Thymus (tissue), 14 donors: ENCODE data around the gene PPP1R1B. TPM values are rescaled to one million over a fixed set of nuclear protein-coding genes. Genes with fewer than 3 reads are reported as not detected.
"Not testable (repeated sequence)": the region's sequence is repeated elsewhere in the genome, so short reads cannot be mapped to it uniquely, and the experiment has no call there.

Source experiments
- DNase-seq, 9 donors: peaks; one replicate each; pipeline ENCODE4 v3.0.0-alpha.2; 2013; ENCODE audit warnings: low spot score in 9 of 9, low read depth in 6 of 9, missing footprints in 1 of 9
- H3K27ac ChIP-seq, 2 donors: one replicate each; pipeline ENCODE4 v1.5.1; 2013; ENCODE audit warnings: control low read depth in 1 of 2, low read depth in 1 of 2, low read length in 1 of 2, mild to moderate bottlenecking in 1 of 2, moderate library complexity in 1 of 2
- H3K27me3 ChIP-seq, 2 donors: one replicate each; pipeline ENCODE4 v1.5.1; 2013; ENCODE audit warnings: low read length in 1 of 2; ENCODE audit not compliant: control insufficient read depth in 2 of 2, insufficient read depth in 1 of 2
- H3K36me3 ChIP-seq, 2 donors: one replicate each; pipeline ENCODE4 v1.5.1; 2013; ENCODE audit warnings: low read length in 1 of 2, mild to moderate bottlenecking in 1 of 2, moderate library complexity in 1 of 2; ENCODE audit not compliant: control insufficient read depth in 2 of 2, insufficient read depth in 2 of 2
- H3K4me1 ChIP-seq, 2 donors: one replicate each; pipeline ENCODE4 v1.5.1; 2013; ENCODE audit warnings: low read length in 2 of 2; ENCODE audit not compliant: control insufficient read depth in 2 of 2, insufficient read depth in 2 of 2
- H3K4me3 ChIP-seq, 2 donors: one replicate each; pipeline ENCODE4 v1.5.1; 2013; ENCODE audit warnings: low read length in 2 of 2, control low read depth in 1 of 2, mild to moderate bottlenecking in 1 of 2
- H3K9me3 ChIP-seq, 2 donors: one replicate each; pipeline ENCODE4 v1.5.1; 2013; ENCODE audit warnings: low read length in 1 of 2, mild to moderate bottlenecking in 1 of 2; ENCODE audit not compliant: control insufficient read depth in 2 of 2, insufficient read depth in 1 of 2
- WGBS: extraction: QIAGEN DNeasy Blood & Tissue Kit; methylation state at CpG from one replicate; pipeline ENCODE4 v1.1.7; 2013; 5-methylcytosine and 5-hydroxymethylcytosine counted together
- long read RNA-seq, 10 donors: transcript quantifications; one replicate each; lab custom pipeline, GENCODE V29; 2026
- polyA plus RNA-seq: library from polyadenylated mRNA; stranded (reverse); fragments of 200-250 nt; gene quantifications from one replicate; pipeline ENCODE4 v1.2.3, GENCODE V29; 2013
- total RNA-seq: library from RNA; stranded (reverse); fragments of 120-200 nt; gene quantifications from one replicate; pipeline ENCODE4 v1.2.4, GENCODE V29; 2013
- donor health status: healthy.

The PPP1R1B gene
- total RNA-seq (1.8 TPM), polyA plus RNA-seq (1.3 TPM)
- long read RNA-seq, donor 1 = 0 reads
- long read RNA-seq, donor 2 = 0 reads
- long read RNA-seq, donor 3 = 0 reads
- long read RNA-seq, donor 4 = 0 reads
- long read RNA-seq, donor 5, partial matches to known transcripts = 0 of 2 reads
- long read RNA-seq, donor 5, other reads (novel, unspliced or antisense) = 0 of 2 reads
- long read RNA-seq, donor 6, partial matches to known transcripts = 0 of 1 reads
- long read RNA-seq, donor 6, other reads (novel, unspliced or antisense) = 0 of 1 reads
- long read RNA-seq, donor 7, partial matches to known transcripts = 0 of 1 reads
- long read RNA-seq, donor 7, other reads (novel, unspliced or antisense) = 0 of 1 reads
- long read RNA-seq, donor 8 = 0 reads
- long read RNA-seq, donor 9 = 0 reads
- long read RNA-seq, donor 10, partial matches to known transcripts = 0 of 1 reads
- long read RNA-seq, donor 10, other reads (novel, unspliced or antisense) = 0 of 1 reads

DNA sequence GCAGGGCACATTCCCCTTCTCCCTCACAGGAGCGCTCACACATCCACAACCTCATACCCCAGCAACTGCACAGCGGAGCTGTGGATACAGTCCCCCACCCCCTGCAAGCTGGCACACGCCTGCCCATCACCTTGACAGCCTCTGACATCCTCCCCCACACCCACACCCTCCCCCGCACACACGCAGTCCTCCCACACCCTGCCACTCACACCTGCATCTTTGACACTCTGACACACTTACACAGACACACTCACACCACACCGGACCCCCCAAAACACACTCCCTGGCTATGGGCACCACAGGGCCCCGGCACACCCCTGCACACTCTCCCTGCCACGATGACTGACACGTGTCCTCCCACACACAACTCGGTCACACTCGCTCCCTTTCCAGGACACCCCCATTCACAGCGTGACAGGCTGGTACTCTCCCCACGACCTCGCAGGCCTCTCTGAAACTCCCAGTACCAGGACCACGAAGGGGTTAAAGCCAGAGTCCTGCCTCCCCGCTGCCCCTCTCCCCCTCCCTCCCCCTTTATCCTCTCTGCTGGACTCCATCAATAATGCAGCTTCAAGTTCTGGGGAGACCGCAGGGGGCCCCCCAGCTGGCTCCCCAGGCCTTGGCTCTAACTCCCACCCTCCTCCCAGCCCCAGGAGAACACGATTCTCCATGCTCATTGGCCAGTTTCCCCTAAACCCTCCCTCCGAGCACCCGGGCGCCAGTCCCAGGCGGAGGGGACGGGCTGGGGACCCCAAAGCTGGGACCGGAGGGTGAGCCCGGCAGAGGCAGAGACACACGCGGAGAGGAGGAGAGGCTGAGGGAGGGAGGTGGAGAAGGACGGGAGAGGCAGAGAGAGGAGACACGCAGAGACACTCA lies at the start of gene PPP1R1B:
TSS of gene PPP1R1B (plus strand) at position 782 of the 876 bp plus-strand sequence. CDS start 441 bp downstream, outside the sequence.
- Histone ChIP-seq H3K27me3 (peaks cover 26 to 79% of the 10 kb centered on the region in 2 donors), H3K4me3 (peak within 1 kb of the TSS in 1 of 2 donors; percentile 4), H3K36me3 (no peaks in the 10 kb centered on the region), H3K4me1 (peaks cover under 1 to 36% of the 10 kb centered on the region in 2 donors), H3K27ac (no peak within 1 kb of the TSS), H3K9me3 (peaks cover 0 to 9% of the 10 kb centered on the region in 2 donors)
- DNase-seq = no peak
- 32% methylated on average over 29 of the region's 29 CpGs for WGBS

DNA sequence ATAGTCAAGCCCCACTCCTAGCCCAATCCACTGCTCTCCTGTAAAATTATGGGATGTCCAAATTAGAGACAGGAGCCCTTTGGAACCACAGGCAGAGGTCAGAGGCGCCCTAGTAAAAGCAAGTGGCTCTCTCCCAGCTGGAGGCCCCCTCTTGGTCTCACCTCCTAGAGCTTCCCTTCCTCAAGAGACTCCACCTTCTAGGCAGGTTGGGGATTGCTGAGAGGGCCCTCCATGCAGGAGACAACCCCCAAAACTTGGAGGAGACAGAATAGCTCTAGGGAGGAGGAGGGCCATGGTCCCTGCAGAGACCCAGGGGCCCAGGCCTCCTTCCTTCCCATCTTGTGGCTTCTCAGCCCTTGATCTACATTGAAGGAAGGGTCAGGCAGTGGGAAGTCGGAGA lies 48.5 kb upstream of the PPP1R1B start:
- 90% methylated on average over 2 of the region's 2 CpGs for WGBS
- no peaks in the 10 kb centered on the region for H3K36me3 ChIP-seq
- H3K4me1 ChIP-seq = peaks cover 0 to 4% of the 10 kb centered on the region in 2 donors
- H3K27ac ChIP-seq = no peak overlapping the region
- DNase-seq = no peak
- H3K9me3 ChIP-seq = no peaks in the 10 kb centered on the region
- peaks cover 7 to 72% of the 10 kb centered on the region in 2 donors for H3K27me3 ChIP-seq
- no peak overlapping the region for H3K4me3 ChIP-seq

DNA sequence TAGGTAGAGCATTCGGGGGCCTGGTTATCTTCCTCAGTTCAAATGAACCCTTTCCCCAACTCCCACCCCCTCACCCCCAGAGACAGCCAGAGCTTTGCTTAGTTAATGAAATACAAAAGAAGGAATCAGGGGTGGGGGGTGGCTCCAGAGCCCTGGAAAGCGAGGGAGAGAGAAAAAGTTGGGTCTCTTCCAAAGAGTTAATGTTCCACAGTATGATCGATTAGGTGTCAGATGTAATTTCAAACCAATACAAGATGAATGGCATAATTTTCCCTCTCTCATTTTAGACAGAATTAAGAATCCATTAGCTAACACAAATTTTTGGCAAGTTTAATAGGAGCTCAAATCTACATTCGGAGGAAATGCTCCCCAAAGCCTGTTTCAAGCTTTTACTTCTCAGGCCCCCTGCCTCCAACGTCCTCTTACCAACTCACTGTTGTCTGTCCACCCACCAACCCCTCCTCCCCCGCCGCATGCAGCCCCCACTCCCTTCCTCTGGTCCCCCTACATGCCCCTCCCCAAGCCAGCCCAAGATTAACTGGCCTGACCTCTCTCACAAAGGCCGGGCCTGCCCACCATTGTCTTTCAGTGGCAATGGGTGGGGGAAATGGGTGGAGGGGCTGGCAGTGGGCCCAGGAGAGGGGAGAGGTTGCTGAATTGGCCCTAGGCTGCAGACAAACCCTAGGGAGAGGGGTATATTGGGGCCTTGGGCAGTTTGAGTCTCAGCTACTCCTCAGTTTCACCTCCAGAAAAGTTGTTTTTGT lies 47.3 kb upstream of the PPP1R1B start:
- Histone ChIP-seq H3K4me3 (no peak overlapping the region), H3K36me3 (no peaks in the 10 kb centered on the region), H3K9me3 (no peaks in the 10 kb centered on the region), H3K27me3 (peaks cover 3 to 68% of the 10 kb centered on the region in 2 donors), H3K27ac (no peak overlapping the region), H3K4me1 (no peaks in the 10 kb centered on the region)
- 84% methylated on average over 8 of the region's 8 CpGs for WGBS
- DNase-seq = no peak

DNA sequence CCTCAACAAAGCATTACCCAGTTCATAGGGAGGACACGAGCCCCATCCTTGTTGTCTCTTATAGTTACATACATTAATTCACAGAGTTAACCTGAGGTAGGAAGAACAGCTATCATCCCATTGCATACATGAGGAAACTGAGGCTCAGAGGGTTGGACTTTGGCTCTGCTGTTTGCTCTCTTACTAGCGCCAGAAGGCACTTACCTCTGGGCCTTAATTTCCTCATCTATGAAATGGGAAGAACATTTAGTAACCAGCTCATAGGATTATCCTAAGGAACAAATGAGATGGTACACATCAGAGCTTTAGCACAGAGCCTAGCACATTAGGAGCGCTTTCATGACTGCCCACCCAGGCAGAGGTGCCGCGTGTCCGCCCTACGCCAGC lies 46.7 kb upstream of the PPP1R1B start:
- H3K4me3 ChIP-seq = no peak overlapping the region
- 94% methylated on average over 7 of the region's 7 CpGs for WGBS
- H3K9me3 ChIP-seq = no peaks in the 10 kb centered on the region
- no peak for DNase-seq
- H3K27me3 ChIP-seq = peaks cover 0 to 62% of the 10 kb centered on the region in 2 donors
- no peaks in the 10 kb centered on the region for H3K4me1 ChIP-seq
- no peak overlapping the region for H3K27ac ChIP-seq
- no peaks in the 10 kb centered on the region for H3K36me3 ChIP-seq

DNA sequence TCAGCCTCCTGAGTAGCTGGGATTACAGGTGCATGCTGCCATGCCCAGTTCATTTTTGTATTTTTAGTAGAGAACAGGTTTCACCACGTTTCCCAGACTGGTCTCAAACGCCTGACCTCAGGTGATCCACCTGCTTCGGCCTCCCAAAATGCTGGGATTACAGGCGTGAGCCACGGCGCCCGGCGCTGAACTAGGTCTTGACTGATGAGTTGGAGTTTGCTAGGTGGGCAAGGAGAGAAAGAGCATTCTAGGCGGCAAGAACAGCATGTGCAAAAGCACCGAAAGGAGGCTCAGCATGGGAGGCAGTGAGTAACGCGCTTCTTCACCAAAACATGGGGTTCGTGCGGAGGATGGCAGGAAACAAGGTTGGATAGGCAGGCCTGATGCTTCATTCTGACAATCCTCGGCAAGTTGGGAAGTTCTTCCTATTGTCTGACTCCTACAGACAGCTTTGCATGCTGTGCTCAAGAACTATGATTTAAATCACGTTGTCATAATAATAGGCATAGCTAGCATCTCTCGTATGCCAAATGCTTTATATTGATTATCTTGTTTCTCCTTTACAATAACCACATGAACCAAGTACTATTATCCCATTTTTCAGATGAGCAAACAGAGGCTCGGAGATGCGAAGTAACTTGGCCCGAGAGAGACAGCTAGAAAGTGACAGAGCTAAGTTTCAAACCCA lies 45.5 kb upstream of the PPP1R1B start:
- peaks cover 0 to 52% of the 10 kb centered on the region in 2 donors for H3K27me3 ChIP-seq
- no peaks in the 10 kb centered on the region for H3K36me3 ChIP-seq
- no peak for DNase-seq
- no peak overlapping the region for H3K27ac ChIP-seq
- no peaks in the 10 kb centered on the region for H3K4me1 ChIP-seq
- WGBS = 93% methylated on average over 20 of the region's 20 CpGs
- H3K9me3 ChIP-seq = no peaks in the 10 kb centered on the region
- H3K4me3 ChIP-seq = no peak overlapping the region

DNA sequence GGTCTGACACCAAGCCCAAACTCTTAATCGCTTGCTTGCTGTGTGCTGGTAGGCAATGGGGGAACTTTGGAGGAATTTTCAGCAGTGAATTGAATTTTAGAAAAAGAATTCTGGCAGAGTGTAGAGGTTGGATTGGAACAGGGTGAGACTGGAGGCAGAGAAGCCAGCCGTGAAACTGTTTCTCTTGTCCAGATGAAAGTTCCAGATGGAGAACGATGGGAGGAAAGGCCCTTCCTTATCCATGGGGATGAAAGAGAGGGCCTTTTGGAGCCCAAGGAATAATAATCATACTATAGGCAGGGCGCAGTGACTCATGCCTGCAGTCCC lies 45.0 kb upstream of the PPP1R1B start:
- WGBS = 97% methylated on average over 4 of the region's 4 CpGs
- no peaks in the 10 kb centered on the region for H3K36me3 ChIP-seq
- H3K27me3 ChIP-seq = peaks cover 0 to 49% of the 10 kb centered on the region in 2 donors
- no peaks in the 10 kb centered on the region for H3K4me1 ChIP-seq
- no peak for DNase-seq
- H3K4me3 ChIP-seq = no peak overlapping the region
- no peaks in the 10 kb centered on the region for H3K9me3 ChIP-seq
- H3K27ac ChIP-seq = no peak overlapping the region

DNA sequence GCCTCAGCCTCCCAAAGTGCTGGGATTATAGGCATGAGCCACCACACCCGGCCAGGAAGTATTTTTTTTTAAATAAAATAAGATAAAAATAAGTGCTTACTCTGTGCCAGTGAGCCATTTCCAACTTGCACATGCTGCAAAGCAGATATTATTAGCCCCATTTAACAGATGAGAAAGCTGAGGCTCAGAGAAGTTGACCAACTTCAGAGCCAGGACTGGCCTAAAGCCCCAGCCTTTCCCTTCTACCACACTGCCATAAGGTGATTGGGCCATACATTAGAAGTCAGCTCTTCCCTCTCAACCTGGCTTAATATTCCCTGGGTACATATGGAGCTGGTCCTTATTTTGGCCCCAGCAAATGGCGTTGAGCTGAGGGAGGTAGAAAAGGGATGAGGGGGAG lies 44.1 kb upstream of the PPP1R1B start:
- Histone ChIP-seq H3K9me3 (no peaks in the 10 kb centered on the region), H3K27me3 (peaks cover 0 to 52% of the 10 kb centered on the region in 2 donors), H3K4me3 (no peak overlapping the region), H3K27ac (no peak overlapping the region), H3K36me3 (no peaks in the 10 kb centered on the region), H3K4me1 (no peaks in the 10 kb centered on the region)
- 70% methylated on average over 2 of the region's 2 CpGs for WGBS
- no peak for DNase-seq

DNA sequence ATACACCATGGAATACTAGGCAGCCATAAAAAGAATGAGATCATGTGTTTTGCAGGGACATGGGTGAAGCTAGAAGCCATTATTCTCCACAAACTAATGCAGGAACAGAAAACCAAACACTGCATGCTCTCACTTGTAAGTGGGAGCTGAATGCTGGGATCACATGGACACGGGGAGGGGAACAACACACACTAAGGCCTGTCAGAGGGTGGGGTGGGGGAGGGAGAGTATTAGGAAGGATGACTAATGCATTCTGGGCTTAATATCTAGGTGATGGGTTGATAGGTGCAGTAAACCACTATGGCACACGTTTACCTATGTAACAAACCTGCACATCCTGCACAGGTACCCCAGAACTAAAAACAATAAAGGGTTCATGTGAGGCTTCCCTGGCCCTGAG lies 36.6 kb upstream of the PPP1R1B start:
- H3K4me1 ChIP-seq, H3K36me3 ChIP-seq, H3K9me3 ChIP-seq, H3K27ac ChIP-seq, H3K4me3 ChIP-seq, DNase-seq: not testable (repeated sequence)
- peaks cover 10 to 69% of the 10 kb centered on the region in 2 donors for H3K27me3 ChIP-seq
- WGBS = 72% methylated on average over 2 of the region's 2 CpGs
